ENCODE measurements around the gene TLK2.

DNA sequence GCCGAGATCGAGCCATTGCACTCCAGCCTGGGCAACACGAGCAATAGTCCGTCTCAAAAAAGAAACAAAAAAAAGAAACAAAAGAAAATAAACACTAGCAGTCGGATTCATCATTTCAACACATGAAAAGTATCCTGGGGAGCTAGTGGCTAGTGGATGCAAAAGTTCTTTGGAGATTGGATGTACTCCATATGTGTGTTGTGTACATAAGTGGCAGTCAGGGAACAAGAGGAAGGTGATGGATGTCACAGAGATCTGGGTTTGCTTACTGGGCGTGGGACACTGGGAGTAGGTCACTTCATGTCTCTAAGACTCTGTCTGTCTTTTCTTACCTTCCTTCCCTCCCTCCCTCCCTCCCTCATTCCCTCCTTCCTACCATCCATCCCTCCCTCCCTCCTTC, 184.2 kb downstream of the TLK2 start:
- TF ChIP-seq, protein P1, sequence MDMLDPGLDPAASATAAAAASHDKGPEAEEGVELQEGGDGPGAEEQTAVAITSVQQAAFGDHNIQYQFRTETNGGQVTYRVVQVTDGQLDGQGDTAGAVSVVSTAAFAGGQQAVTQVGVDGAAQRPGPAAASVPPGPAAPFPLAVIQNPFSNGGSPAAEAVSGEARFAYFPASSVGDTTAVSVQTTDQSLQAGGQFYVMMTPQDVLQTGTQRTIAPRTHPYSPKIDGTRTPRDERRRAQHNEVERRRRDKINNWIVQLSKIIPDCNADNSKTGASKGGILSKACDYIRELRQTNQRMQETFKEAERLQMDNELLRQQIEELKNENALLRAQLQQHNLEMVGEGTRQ (IDR thresholded peaks at IDR 0.05): no peak
- no peak for TF ChIP-seq POLR2A (IDR thresholded peaks at IDR 0.05; ENCODE audit: low read length)
- TF ChIP-seq ESRRA (IDR thresholded peaks at IDR 0.05; ENCODE audit: borderline replicate concordance, low read length): no peak
- TF ChIP-seq, protein P2, sequence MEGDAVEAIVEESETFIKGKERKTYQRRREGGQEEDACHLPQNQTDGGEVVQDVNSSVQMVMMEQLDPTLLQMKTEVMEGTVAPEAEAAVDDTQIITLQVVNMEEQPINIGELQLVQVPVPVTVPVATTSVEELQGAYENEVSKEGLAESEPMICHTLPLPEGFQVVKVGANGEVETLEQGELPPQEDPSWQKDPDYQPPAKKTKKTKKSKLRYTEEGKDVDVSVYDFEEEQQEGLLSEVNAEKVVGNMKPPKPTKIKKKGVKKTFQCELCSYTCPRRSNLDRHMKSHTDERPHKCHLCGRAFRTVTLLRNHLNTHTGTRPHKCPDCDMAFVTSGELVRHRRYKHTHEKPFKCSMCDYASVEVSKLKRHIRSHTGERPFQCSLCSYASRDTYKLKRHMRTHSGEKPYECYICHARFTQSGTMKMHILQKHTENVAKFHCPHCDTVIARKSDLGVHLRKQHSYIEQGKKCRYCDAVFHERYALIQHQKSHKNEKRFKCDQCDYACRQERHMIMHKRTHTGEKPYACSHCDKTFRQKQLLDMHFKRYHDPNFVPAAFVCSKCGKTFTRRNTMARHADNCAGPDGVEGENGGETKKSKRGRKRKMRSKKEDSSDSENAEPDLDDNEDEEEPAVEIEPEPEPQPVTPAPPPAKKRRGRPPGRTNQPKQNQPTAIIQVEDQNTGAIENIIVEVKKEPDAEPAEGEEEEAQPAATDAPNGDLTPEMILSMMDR (IDR thresholded peaks at IDR 0.05): no peak
- TF ChIP-seq, protein P3, sequence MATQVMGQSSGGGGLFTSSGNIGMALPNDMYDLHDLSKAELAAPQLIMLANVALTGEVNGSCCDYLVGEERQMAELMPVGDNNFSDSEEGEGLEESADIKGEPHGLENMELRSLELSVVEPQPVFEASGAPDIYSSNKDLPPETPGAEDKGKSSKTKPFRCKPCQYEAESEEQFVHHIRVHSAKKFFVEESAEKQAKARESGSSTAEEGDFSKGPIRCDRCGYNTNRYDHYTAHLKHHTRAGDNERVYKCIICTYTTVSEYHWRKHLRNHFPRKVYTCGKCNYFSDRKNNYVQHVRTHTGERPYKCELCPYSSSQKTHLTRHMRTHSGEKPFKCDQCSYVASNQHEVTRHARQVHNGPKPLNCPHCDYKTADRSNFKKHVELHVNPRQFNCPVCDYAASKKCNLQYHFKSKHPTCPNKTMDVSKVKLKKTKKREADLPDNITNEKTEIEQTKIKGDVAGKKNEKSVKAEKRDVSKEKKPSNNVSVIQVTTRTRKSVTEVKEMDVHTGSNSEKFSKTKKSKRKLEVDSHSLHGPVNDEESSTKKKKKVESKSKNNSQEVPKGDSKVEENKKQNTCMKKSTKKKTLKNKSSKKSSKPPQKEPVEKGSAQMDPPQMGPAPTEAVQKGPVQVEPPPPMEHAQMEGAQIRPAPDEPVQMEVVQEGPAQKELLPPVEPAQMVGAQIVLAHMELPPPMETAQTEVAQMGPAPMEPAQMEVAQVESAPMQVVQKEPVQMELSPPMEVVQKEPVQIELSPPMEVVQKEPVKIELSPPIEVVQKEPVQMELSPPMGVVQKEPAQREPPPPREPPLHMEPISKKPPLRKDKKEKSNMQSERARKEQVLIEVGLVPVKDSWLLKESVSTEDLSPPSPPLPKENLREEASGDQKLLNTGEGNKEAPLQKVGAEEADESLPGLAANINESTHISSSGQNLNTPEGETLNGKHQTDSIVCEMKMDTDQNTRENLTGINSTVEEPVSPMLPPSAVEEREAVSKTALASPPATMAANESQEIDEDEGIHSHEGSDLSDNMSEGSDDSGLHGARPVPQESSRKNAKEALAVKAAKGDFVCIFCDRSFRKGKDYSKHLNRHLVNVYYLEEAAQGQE (IDR thresholded peaks at IDR 0.05): no peak
- no peak for TF ChIP-seq JUNB (IDR thresholded peaks at IDR 0.05)
- TF ChIP-seq, protein P4, sequence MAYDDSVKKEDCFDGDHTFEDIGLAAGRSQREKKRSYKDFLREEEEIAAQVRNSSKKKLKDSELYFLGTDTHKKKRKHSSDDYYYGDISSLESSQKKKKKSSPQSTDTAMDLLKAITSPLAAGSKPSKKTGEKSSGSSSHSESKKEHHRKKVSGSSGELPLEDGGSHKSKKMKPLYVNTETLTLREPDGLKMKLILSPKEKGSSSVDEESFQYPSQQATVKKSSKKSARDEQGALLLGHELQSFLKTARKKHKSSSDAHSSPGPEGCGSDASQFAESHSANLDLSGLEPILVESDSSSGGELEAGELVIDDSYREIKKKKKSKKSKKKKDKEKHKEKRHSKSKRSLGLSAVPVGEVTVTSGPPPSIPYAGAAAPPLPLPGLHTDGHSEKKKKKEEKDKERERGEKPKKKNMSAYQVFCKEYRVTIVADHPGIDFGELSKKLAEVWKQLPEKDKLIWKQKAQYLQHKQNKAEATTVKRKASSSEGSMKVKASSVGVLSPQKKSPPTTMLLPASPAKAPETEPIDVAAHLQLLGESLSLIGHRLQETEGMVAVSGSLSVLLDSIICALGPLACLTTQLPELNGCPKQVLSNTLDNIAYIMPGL (CRISPR knock-in tag; IDR thresholded peaks at IDR 0.05; ENCODE audit: borderline replicate concordance): no peak
- TF ChIP-seq SREBF2 (IDR thresholded peaks at IDR 0.05): no peak
- TF ChIP-seq EHF (CRISPR knock-in tag; IDR thresholded peaks at IDR 0.05): no peak
- TF ChIP-seq HOXB5 (CRISPR knock-in tag; IDR thresholded peaks at IDR 0.05): no peak
- no peak for TF ChIP-seq POLR2AphosphoS2 (conservative IDR thresholded peaks at IDR 0.05; ENCODE audit: low read length)
- TF ChIP-seq RNF2 (IDR thresholded peaks at IDR 0.05; ENCODE audit: borderline replicate concordance, low read depth): no peak
- TF ChIP-seq JUN (IDR thresholded peaks at IDR 0.05): no peak
